ENCODE measurements around the gene BLVRB. TPM values are rescaled to one million over a fixed set of nuclear protein-coding genes. Genes with fewer than 3 reads are reported as not detected.
A peak's percentile ranks its signal among the peaks of the same experiment; 100 is the strongest.

BLVRB gene
- total and polyA plus RNA-seq, 9 of the 15 experiments (the other 6 are each of a cell fraction or from before 2014, with no cell fraction given) = 81.1 to 749 (median 331) TPM

- TF ChIP-seq ZNF384 (IDR thresholded peaks at IDR 0.05; ENCODE audit: low read depth, low read length) (no peak), ZNF232 (CRISPR knock-in tag; IDR thresholded peaks at IDR 0.05) (0 out of 2 replicates have a peak, but pooled peaks have one; percentile 44), RBM25 (IDR thresholded peaks at IDR 0.05; ENCODE audit: low read depth, low read length, severe bottlenecking) (peak; percentile 99), U2AF1 (optimal IDR thresholded peaks at IDR 0.05; ENCODE audit: low read depth, low read length) (no peak), PRDM10 (IDR thresholded peaks at IDR 0.05; ENCODE audit: partially characterized antibody) (peak; percentile 67), NR0B1 (IDR thresholded peaks at IDR 0.05; ENCODE audit: partially characterized antibody) (no peak), CAMTA2 (CRISPR knock-in tag; conservative IDR thresholded peaks at IDR 0.05) (no peak), PKNOX1 (IDR thresholded peaks at IDR 0.05) (peak; percentile 64), CEBPG (CRISPR knock-in tag; IDR thresholded peaks at IDR 0.05) (no peak), CEBPG (tag; conservative IDR thresholded peaks at IDR 0.05 in 1 of 2, IDR thresholded peaks at IDR 0.05 in 1 of 2) (no peak), TCF15 (CRISPR knock-in tag; IDR thresholded peaks at IDR 0.05) (no peak), NR2F6 (CRISPR knock-in tag; IDR thresholded peaks at IDR 0.05) (no peak), GMEB1 (CRISPR knock-in tag; IDR thresholded peaks at IDR 0.05) (no peak), PATZ1 (CRISPR knock-in tag; IDR thresholded peaks at IDR 0.05; ENCODE audit: borderline replicate concordance) (no peak)
These were observed 21.3 kb downstream of the BLVRB start, which contains the start of gene SERTAD3 (continued) for GRCh38 chr19:40444000-40444824.

Measured in K562 (cell line).